GM19324 (cell line): Measurements from ENCODE around the gene DAZ3.
"Not testable (repeated sequence)": the region's sequence is repeated elsewhere in the genome, so short reads cannot be mapped to it uniquely, and the experiment has no call there.

Source experiments
- ATAC-seq: cut with Tn5 transposase; IDR thresholded peaks from one replicate; pipeline ENCODE4 v1.9.1; 2021; ENCODE audit warnings: mild to moderate bottlenecking, moderate library complexity; ENCODE audit not compliant: unreplicated experiment, low FRiP score

Gene DAZ3, protein sequence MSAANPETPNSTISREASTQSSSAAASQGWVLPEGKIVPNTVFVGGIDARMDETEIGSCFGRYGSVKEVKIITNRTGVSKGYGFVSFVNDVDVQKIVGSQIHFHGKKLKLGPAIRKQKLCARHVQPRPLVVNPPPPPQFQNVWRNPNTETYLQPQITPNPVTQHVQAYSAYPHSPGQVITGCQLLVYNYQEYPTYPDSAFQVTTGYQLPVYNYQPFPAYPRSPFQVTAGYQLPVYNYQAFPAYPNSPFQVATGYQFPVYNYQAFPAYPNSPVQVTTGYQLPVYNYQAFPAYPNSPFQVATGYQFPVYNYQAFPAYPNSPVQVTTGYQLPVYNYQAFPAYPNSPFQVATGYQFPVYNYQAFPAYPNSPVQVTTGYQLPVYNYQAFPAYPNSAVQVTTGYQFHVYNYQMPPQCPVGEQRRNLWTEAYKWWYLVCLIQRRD

DNA sequence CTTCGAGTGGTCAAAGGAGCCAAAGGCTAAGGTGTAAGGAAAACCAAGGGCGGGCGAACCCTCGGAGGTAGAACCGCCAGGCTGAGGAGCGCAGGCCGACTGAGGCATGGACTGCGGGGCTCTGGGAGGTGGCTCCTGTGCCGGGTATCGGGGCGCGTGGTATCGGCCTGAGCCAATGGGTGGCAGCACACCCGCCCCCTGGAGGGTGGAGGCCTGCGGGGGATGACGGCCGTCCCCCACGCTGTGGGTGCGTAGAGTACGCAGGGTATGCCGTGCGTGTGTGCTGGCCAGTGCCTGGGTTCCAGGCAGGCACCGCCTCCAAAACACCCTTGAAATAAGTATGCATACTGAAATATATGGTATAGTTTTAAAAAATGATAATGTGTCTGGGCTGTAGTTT is at the start of gene DAZ3:
Gene DAZ3, minus strand, starts transcription at position 101 of the 400 bp plus-strand sequence. CDS start 208 bp downstream, outside the sequence.
- ATAC-seq: not testable (repeated sequence)

DNA sequence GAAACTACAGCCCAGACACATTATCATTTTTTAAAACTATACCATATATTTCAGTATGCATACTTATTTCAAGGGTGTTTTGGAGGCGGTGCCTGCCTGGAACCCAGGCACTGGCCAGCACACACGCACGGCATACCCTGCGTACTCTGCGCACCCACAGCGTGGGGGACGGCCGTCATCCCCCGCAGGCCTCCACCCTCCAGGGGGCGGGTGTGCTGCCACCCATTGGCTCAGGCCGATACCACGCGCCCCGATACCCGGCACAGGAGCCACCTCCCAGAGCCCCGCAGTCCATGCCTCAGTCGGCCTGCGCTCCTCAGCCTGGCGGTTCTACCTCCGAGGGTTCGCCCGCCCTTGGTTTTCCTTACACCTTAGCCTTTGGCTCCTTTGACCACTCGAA is 20.4 kb upstream of the DAZ3 start, which contains the start of gene DAZ4:
Gene DAZ4, plus strand, starts transcription at position 301 of the 400 bp plus-strand sequence. CDS start 208 bp downstream, outside the sequence.
- ATAC-seq: not testable (repeated sequence)

DNA sequence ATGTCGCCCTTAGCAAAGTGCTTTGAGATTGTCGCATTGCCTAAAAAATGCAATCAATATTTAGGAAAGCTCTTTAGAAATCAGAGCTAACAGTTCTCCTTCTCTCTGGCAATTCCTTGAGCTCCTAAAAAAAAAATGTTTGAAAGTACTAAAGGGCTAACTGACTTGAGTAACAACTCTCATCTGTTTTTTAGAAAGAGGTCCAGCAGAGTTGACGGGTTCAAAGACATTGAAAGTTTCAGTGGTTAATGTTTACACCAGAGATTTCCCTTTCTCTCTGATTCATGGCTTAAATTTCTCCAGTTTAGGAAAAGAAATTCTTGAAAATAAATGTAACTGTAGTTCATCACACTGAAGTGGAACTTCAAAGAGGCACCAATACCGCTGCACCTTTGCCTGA is 11.9 kb upstream of the DAZ3 start:
- not testable (repeated sequence) for ATAC-seq

DNA sequence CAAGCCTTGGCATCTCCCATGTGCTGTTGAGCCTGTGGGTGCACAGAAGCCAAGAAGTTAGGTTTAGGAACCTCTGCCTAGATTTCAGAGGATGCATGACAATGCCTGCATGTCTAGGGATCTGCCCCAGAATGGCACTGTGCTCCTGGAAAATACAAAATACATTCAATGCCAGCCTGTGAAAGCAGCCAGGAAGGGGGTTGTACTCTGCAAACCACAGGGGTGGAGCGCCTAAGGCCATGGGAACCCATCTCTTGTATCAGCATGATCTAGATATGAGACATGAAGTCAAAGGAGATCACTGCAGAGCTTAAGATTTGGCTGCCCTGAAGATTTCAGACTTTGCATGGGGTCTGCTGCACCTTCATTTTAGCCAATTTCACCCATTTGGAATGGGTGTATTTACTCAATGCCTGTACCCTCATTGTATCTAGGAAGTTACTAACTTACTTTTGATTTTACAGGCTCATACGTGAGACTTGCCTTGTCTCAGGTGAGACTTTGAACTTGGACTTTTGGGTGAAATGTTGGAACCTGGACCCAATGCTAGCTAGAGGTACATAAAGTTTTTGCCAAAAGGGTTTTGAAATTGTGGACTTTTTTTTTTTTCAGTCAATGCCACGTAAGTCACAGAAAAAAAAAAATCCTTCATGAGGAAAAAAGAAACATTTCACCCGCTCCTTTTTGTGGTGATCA is 11.1 kb upstream of the DAZ3 start:
- ATAC-seq: not testable (repeated sequence)

DNA sequence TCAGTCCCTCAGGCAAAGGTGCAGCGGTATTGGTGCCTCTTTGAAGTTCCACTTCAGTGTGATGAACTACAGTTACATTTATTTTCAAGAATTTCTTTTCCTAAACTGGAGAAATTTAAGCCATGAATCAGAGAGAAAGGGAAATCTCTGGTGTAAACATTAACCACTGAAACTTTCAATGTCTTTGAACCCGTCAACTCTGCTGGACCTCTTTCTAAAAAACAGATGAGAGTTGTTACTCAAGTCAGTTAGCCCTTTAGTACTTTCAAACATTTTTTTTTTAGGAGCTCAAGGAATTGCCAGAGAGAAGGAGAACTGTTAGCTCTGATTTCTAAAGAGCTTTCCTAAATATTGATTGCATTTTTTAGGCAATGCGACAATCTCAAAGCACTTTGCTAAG is 8.6 kb upstream of the DAZ3 start:
- ATAC-seq: not testable (repeated sequence)
